A549 (cell line): ENCODE results near the gene EME2. TPM values are rescaled to one million over a fixed set of nuclear protein-coding genes. Genes with fewer than 3 reads are reported as not detected.
"Not testable (repeated sequence)": the region's sequence is repeated elsewhere in the genome, so short reads cannot be mapped to it uniquely, and the experiment has no call there.

Source experiments
- ATAC-seq, 2 experiments: fragments of 200-7000 bp in 1 of 2; fragments of >200 bp in 1 of 2; cut with Nextera tagmentation in 1 of 2; cut with Tn5 transposase in 1 of 2; 3 replicates each; pipeline versions ENCODE4 v1.8.0 to v1.9.1; 2018 to 2020; ENCODE audit warnings: mild to moderate bottlenecking in 1 of 2, moderate library complexity in 1 of 2
- CTCF ChIA-PET: fragments of 300-600 bp; sonication (Branson Sonifier 250); formaldehyde crosslinking; extraction: SDS; loops from one replicate; lab custom pipeline; 2021; ENCODE audit warnings: antibody characterized with exemption, inconsistent platforms; lab: Yijun Ruan, JAX
- POLR2A ChIA-PET: fragments of 350-600 bp; formaldehyde crosslinking; extraction: SDS; loops from one replicate; lab custom pipeline; 2021; ENCODE audit warnings: antibody characterized with exemption, inconsistent platforms; lab: Yijun Ruan, JAX
- DNase-seq, 2 experiments: peaks; one replicate each; pipeline versions ENCODE4 v3.0.0 to v3.0.0-alpha.2; 2011 to 2016; ENCODE audit warnings: low read depth in 1 of 2, low spot score in 1 of 2
- FAIRE-seq: peaks from 2 replicates; lab custom pipeline; 2011; peaks lifted over from hg19 to GRCh38; lab: Jason Lieb, UNC
- H3K27ac ChIP-seq, 2 experiments: fragments of >200 bp; sonication (Bioruptor Twin); formaldehyde crosslinking; 3 replicates each; pipeline ENCODE4 v1.5.1; 2016 to 2017
- H3K4me1 ChIP-seq: fragments of >200 bp; sonication (Bioruptor Twin); formaldehyde crosslinking; 3 replicates; pipeline ENCODE4 v1.6.1; 2016
- H3K4me2 ChIP-seq: fragments of >200 bp; sonication (Bioruptor Twin); formaldehyde crosslinking; 3 replicates; pipeline ENCODE4 v1.6.1; 2016
- H3K4me3 ChIP-seq: fragments of >200 bp; sonication (Bioruptor Twin); formaldehyde crosslinking; 3 replicates; pipeline ENCODE4 v1.5.1; 2016
- H3K9me3 ChIP-seq: fragments of >200 bp; sonication (Bioruptor Twin); formaldehyde crosslinking; 3 replicates; pipeline ENCODE4 v1.6.1; 2016
- ATOH8 ChIP-seq: fragments of 250-450 bp; sonication (Bioruptor Pico); IDR thresholded peaks from 2 replicates; pipeline ENCODE4 v1.5.0; 2020; ENCODE audit warnings: low read depth, mild to moderate bottlenecking, moderate library complexity
- CBX2 ChIP-seq: fragments of 200-600 bp; sonication (generic); IDR thresholded peaks from 2 replicates; pipeline ENCODE4 v1.6.1; 2016; ENCODE audit warnings: low read depth, mild to moderate bottlenecking, borderline replicate concordance
- CBX8 ChIP-seq: fragments of 200-600 bp; sonication (generic); IDR thresholded peaks from 2 replicates; pipeline ENCODE4 v1.6.1; 2016
- CHD2 ChIP-seq: fragments of 150-350 bp; IDR thresholded peaks from 2 replicates; pipeline ENCODE4 v1.6.1; 2014; ENCODE audit warnings: low read length; ENCODE audit not compliant: partially characterized antibody
- CHD4 ChIP-seq: fragments of 200-600 bp; sonication (generic); IDR thresholded peaks from 2 replicates; pipeline ENCODE4 v1.6.1; 2016; ENCODE audit warnings: antibody characterized with exemption, mild to moderate bottlenecking, borderline replicate concordance
- EHF ChIP-seq: fragments of 250-450 bp; sonication (Bioruptor Pico); IDR thresholded peaks from 2 replicates; pipeline ENCODE4 v1.5.0; 2020; ENCODE audit warnings: mild to moderate bottlenecking
- GATA3 ChIP-seq: IDR thresholded peaks from 2 replicates; pipeline ENCODE4 v1.6.1; 2012; ENCODE audit warnings: borderline replicate concordance
- HDAC2 ChIP-seq: fragments of 200-600 bp; sonication (generic); IDR thresholded peaks from 2 replicates; pipeline ENCODE4 v1.6.1; 2016
- JUN ChIP-seq, 2 experiments: fragments of >200 bp; sonication (Bioruptor Twin); formaldehyde crosslinking; IDR thresholded peaks; 2 replicates in 1 of 2; 3 replicates in 1 of 2; pipeline ENCODE4 v1.6.1; 2016 to 2017
- MAFK ChIP-seq: fragments of 450-650 bp; IDR thresholded peaks from 2 replicates; pipeline ENCODE4 v1.6.1; 2014; ENCODE audit not compliant: partially characterized antibody
- MAZ ChIP-seq: fragments of 150-350 bp; IDR thresholded peaks from 2 replicates; pipeline ENCODE4 v1.6.1; 2014; ENCODE audit warnings: antibody characterized with exemption, low read depth, low read length, borderline replicate concordance
- NFE2L2 ChIP-seq: fragments of 150-350 bp; conservative IDR thresholded peaks from 2 replicates; pipeline ENCODE4 v1.6.1; 2014; ENCODE audit warnings: low read length
- POLR2A ChIP-seq: IDR thresholded peaks from 2 replicates; pipeline ENCODE4 v1.6.1; 2012; ENCODE audit warnings: mild to moderate bottlenecking, low read length
- RFX5 ChIP-seq: fragments of 450-650 bp; IDR thresholded peaks from 2 replicates; pipeline ENCODE4 v1.7.1; 2014; ENCODE audit warnings: antibody characterized with exemption, mild to moderate bottlenecking, moderate library complexity
- TFCP2L1 ChIP-seq: fragments of 250-450 bp; sonication (Bioruptor Pico); IDR thresholded peaks from 2 replicates; pipeline ENCODE4 v1.5.0; 2021; ENCODE audit warnings: mild to moderate bottlenecking
- TP53 ChIP-seq: fragments of 250-450 bp; sonication (Bioruptor Pico); IDR thresholded peaks from 2 replicates; pipeline ENCODE4 v1.5.0; 2021; ENCODE audit warnings: mild to moderate bottlenecking, moderate library complexity
- WGBS: methylation state at CpG from one replicate; pipeline ENCODE4 v1.1.6; 2017; ENCODE audit errors: missing lambda C conversion rate; 5-methylcytosine and 5-hydroxymethylcytosine counted together
- polyA plus RNA-seq, 4 experiments: library from polyadenylated mRNA; depleted of rRNA in 3 of 4; stranded (reverse); fragments of >200 nt; fragmentation: RNase III in 1 of 4; extraction: RNeasy Plus Mini Kit Qiagen cat#74134 plus additional on column Dnase treatment in 1 of 4; gene quantifications; 2 replicates in 3 of 4; 3 replicates in 1 of 4; pipeline ENCODE4 v1.2.3, GENCODE V29; 2011 to 2017
- TF ChIP-seq, protein P1 (sequence below): fragments of 250-450 bp; sonication (Bioruptor Pico); IDR thresholded peaks from 2 replicates; pipeline ENCODE4 v1.5.0; 2021; ENCODE audit warnings: mild to moderate bottlenecking, moderate library complexity, borderline replicate concordance

The EME2 gene
- polyA plus RNA-seq, 2 of the 4 experiments (the other 2 are of a cell fraction), result 2.9 to 16.5 TPM

GRCh38 chr16:1792836-1793577 is 20.4 kb downstream of the EME2 start:
- ChIA-PET POLR2A (interaction anchor here (1.8 kb wide), 1 partner anchor 11 kb away, joined by 9 read pairs; the partner anchor contains the start of genes NUBP2 and SPSB3), CTCF (interaction anchor here (0.7 to 1.6 kb wide), 5 partner anchors 10 to 137 kb away, joined by 3 to 7 read pairs (median 4); partner anchors contain the start of genes MRPS34 and NUBP2)
- WGBS, result 79% methylated on average over 7 of the region's 33 CpGs
- FAIRE-seq (no peak), DNase-seq (no peak), ATAC-seq (no peak)
- no peak overlapping the region for H3K4me3 ChIP-seq
- H3K4me1 ChIP-seq, result peaks cover 5% of the 10 kb centered on the region; the same call in 1 of the 3 replicates
- H3K9me3 ChIP-seq, result peaks cover 4% of the 10 kb centered on the region; the same call in 1 of the 3 replicates
- no peak for TF ChIP-seq CBX2
- TF ChIP-seq CHD4, result no peak
- no peak for TF ChIP-seq EHF (CRISPR knock-in tag)
- no peak overlapping the region for H3K4me2 ChIP-seq
- no peak overlapping the region for H3K27ac ChIP-seq

- ChIA-PET POLR2A (interaction anchor here (1.8 kb wide), 1 partner anchor 11 kb away, joined by 9 read pairs; the partner anchor contains the start of genes NUBP2 and SPSB3), CTCF (interaction anchor here (1.1 to 1.6 kb wide), 4 partner anchors 11 to 30 kb away, joined by 3 to 7 read pairs (median 5); partner anchors contain the start of genes MRPS34 and NUBP2)
- Histone ChIP-seq H3K4me2 (no peak within 1 kb of the TSS), H3K4me3 (no peak within 1 kb of the TSS), H3K4me1 (peaks cover 5% of the 10 kb centered on the region; the same call in 1 of the 3 replicates), H3K9me3 (peaks cover 11% of the 10 kb centered on the region; the same call in 2 of the 3 replicates), H3K27ac (no peak within 1 kb of the TSS)
- DNase-seq (no peak), ATAC-seq (peak; percentile 19 to 28; a peak in 5 of 6 replicates), FAIRE-seq (no peak)
- TF ChIP-seq HDAC2, result no peak
- TF ChIP-seq POLR2A, result no peak
- no peak for TF ChIP-seq TFCP2L1
- 58% methylated on average over 8 of the region's 28 CpGs for WGBS
Measured at GRCh38 chr16:1793578-1794220, 21.1 kb downstream of the EME2 start, which contains the start of gene IGFALS. TSS of gene IGFALS (minus strand) at chr16:1793705. CDS start at chr16:1793652, 53 bp downstream.

DNA sequence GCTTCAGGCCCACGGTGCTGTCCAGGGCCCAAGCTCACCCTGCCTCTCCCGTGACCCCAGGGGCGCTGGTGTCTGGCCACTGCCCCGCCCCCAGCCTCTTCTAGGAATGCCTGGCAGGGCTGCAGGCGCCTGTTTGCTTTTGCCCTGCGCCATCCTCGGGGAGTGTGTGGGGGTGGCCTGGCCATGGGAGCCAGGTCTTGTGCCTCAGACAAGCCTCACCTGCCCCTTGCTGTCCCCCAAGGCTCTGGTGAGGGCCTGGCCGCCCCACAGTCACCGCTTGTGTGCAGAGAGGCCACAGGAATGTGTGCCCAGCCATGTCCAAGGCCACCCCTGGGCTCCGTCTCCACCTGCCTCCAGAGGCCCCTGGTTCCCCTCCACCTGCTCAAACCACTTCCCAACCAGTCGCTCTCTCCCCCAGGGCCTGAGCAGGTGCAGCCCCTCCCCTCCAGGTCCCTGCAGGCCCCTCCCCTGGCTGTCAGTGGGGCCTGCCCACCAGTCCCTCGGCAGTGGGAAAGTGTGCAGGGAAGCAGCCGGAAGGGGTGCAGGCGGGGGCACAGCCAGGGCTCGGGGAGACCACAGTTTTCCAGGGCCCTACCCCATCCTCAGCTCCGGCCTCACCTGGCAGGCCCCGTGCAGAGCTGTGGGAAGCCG is 21.7 kb downstream of the EME2 start:
- WGBS, result 81% methylated on average over 8 of the region's 18 CpGs
- ChIA-PET CTCF (interaction anchor here (1.6 kb wide), 1 partner anchor 21 kb away, joined by 6 read pairs; the partner anchor contains the start of gene MRPS34), POLR2A (interaction anchor here (1.8 kb wide), 1 partner anchor 12 kb away, joined by 9 read pairs; the partner anchor contains the start of genes NUBP2 and SPSB3)
- H3K27ac ChIP-seq, result no peak overlapping the region
- DNase-seq (no peak), ATAC-seq (peak; percentile 17 to 35; a peak in 4 of 6 replicates), FAIRE-seq (no peak)
- TF ChIP-seq CHD2 (no peak), EHF (CRISPR knock-in tag) (no peak), TFCP2L1 (no peak), JUN (IDR thresholded peaks at IDR 0.05) (no peak), TP53 (CRISPR knock-in tag) (no peak), MAZ (no peak), NFE2L2 (no peak), CBX8 (no peak), CBX2 (no peak)
- H3K4me1 ChIP-seq, result peaks cover 5% of the 10 kb centered on the region; the same call in 1 of the 3 replicates
- peaks cover 17% of the 10 kb centered on the region; the same call in 2 of the 3 replicates for H3K9me3 ChIP-seq
- H3K4me3 ChIP-seq, result no peak overlapping the region
- no peak overlapping the region for H3K4me2 ChIP-seq

- no peak overlapping the region for H3K4me2 ChIP-seq
- DNase-seq (no peak), ATAC-seq (no peak), FAIRE-seq (no peak)
- TF ChIP-seq ATOH8 (no peak), POLR2A (no peak), GATA3 (no peak), RFX5 (no peak), MAFK (peak; percentile 65)
- TF ChIP-seq, protein P1, sequence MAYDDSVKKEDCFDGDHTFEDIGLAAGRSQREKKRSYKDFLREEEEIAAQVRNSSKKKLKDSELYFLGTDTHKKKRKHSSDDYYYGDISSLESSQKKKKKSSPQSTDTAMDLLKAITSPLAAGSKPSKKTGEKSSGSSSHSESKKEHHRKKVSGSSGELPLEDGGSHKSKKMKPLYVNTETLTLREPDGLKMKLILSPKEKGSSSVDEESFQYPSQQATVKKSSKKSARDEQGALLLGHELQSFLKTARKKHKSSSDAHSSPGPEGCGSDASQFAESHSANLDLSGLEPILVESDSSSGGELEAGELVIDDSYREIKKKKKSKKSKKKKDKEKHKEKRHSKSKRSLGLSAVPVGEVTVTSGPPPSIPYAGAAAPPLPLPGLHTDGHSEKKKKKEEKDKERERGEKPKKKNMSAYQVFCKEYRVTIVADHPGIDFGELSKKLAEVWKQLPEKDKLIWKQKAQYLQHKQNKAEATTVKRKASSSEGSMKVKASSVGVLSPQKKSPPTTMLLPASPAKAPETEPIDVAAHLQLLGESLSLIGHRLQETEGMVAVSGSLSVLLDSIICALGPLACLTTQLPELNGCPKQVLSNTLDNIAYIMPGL (CRISPR knock-in tag), result no peak
- no peak overlapping the region for H3K4me3 ChIP-seq
- no peak overlapping the region for H3K27ac ChIP-seq
- ChIA-PET CTCF (interaction anchor here (1.2 kb wide), 1 partner anchor 134 kb away, joined by 3 read pairs; no protein-coding TSS in a partner anchor), POLR2A (interaction anchor here (1.2 kb wide), 1 partner anchor 12 kb away, joined by 3 read pairs; the partner anchor contains the start of genes NUBP2 and SPSB3)
- WGBS, result 89% methylated on average over 32 of the region's 32 CpGs
- H3K9me3 ChIP-seq, result peaks cover 21% of the 10 kb centered on the region; the same call in 2 of the 3 replicates
- H3K4me1 ChIP-seq, result peaks cover 5% of the 10 kb centered on the region; the same call in 1 of the 3 replicates
Measured at GRCh38 chr16:1794908-1795666, 22.5 kb downstream of the EME2 start.

DNA sequence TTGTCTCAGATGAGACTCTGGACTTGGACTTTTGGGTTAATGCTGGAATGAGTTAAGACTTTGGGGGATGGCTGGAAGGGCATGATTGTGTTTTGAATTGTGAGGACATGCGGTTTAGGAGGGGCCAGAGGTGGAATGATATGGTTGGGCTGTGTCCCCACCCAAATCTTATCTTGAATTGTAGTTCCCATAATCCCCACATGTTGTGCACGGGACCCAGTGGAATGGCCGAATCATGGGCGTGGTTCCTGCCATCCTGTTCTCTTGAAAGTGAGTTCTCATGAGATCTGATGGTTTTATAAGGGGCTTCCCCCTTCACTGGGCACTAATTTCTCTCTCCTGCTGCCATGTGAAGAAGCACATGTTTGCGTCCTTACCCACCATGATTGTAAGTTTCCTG is 26.7 kb downstream of the EME2 start:
- H3K4me3 ChIP-seq, POLR2A ChIA-PET, FAIRE-seq, DNase-seq, H3K4me1 ChIP-seq, H3K27ac ChIP-seq, ATAC-seq, H3K4me2 ChIP-seq: not testable (repeated sequence)
- peaks cover 21% of the 10 kb centered on the region; the same call in 2 of the 3 replicates for H3K9me3 ChIP-seq
- WGBS, result 60% methylated on average over 5 of the region's 5 CpGs
- CTCF ChIA-PET, result interaction anchor here (0.6 kb wide), 1 partner anchor 362 kb away, joined by 3 read pairs; no protein-coding TSS in a partner anchor
